Measurements from ENCODE around the gene PALD1. TPM values are rescaled to one million over a fixed set of nuclear protein-coding genes. Genes with fewer than 3 reads are reported as not detected.

Gene PALD1
- total and polyA plus RNA-seq, 9 of the 15 experiments (the other 6 are each of a cell fraction or from before 2014, with no cell fraction given) = 0.03 to 0.29 (median 0.09) TPM; not detected in 2

- TF ChIP-seq CREB5 (CRISPR knock-in tag; IDR thresholded peaks at IDR 0.05) (no peak), ATF1 (CRISPR knock-in tag; IDR thresholded peaks at IDR 0.05) (no peak), ATF1 (tag; IDR thresholded peaks at IDR 0.05) (peak; percentile 71), MTA2 (IDR thresholded peaks at IDR 0.05; ENCODE audit: low read depth) (peak; percentile 34), SLC30A9 (CRISPR knock-in tag; IDR thresholded peaks at IDR 0.05) (no peak), IRF1 (CRISPR knock-in tag; IDR thresholded peaks at IDR 0.05; ENCODE audit: borderline replicate concordance) (no peak), ARNT (IDR thresholded peaks at IDR 0.05) (peak in 1 of 2 experiments; percentile 50; a peak in 1 of 4 replicates), TFAP4 (CRISPR knock-in tag; IDR thresholded peaks at IDR 0.05; ENCODE audit: borderline replicate concordance) (peak; percentile 30; the same call in 1 of the 2 replicates), ZFPM2 (CRISPR knock-in tag; IDR thresholded peaks at IDR 0.05) (no peak), L3MBTL2 (IDR thresholded peaks at IDR 0.05) (peak; percentile 93), ELF2 (CRISPR knock-in tag; IDR thresholded peaks at IDR 0.05) (no peak), FOS (IDR thresholded peaks at IDR 0.05; ENCODE audit: extremely low read depth, insufficient read length) (no peak), CAMTA2 (CRISPR knock-in tag; conservative IDR thresholded peaks at IDR 0.05) (no peak), HNRNPLL (IDR thresholded peaks at IDR 0.05; ENCODE audit: low read depth, low read length, poor library complexity, severe bottlenecking) (no peak), KDM5B (IDR thresholded peaks at IDR 0.05; ENCODE audit: insufficient replicate concordance, low read depth, low read length) (no peak), MCM2 (IDR thresholded peaks at IDR 0.05; ENCODE audit: low read depth) (no peak), POLR2AphosphoS2 (IDR thresholded peaks at IDR 0.05; ENCODE audit: low read length) (no peak), EGR1 (conservative IDR thresholded peaks at IDR 0.05) (no peak), NRF1 (conservative IDR thresholded peaks at IDR 0.05 in 1 of 2, IDR thresholded peaks at IDR 0.05 in 1 of 2) (0 out of 4 replicates have a peak, but pooled peaks have one; percentile 11 to 18), ELK3 (CRISPR knock-in tag; IDR thresholded peaks at IDR 0.05) (no peak)
Measured at GRCh38 chr10:70575874-70576802, 97.6 kb downstream of the PALD1 start (continued).
